Ovary (tissue), 9 donors: ENCODE data around the gene TMEM214. TPM values are rescaled to one million over a fixed set of nuclear protein-coding genes. Genes with fewer than 3 reads are reported as not detected.

Source experiments
- DNase-seq, 5 donors: peaks; one replicate each; pipeline ENCODE4 v3.0.0-alpha.2; 2019 to 2020
- H3K27ac ChIP-seq, 2 donors: fragments of 200-600 bp; one replicate each; pipeline versions ENCODE4 v1.5.1 to v1.8.0; 2019 to 2022
- H3K27me3 ChIP-seq: fragments of 200-600 bp; one replicate; pipeline ENCODE4 v1.8.0; 2022
- H3K36me3 ChIP-seq: fragments of 200-600 bp; sonication (generic); one replicate; pipeline ENCODE4 v1.5.1; 2019
- H3K4me1 ChIP-seq: one replicate; pipeline ENCODE4 v1.8.1; 2013; ENCODE audit warnings: mild to moderate bottlenecking, moderate library complexity; ENCODE audit not compliant: insufficient read depth
- H3K4me3 ChIP-seq: fragments of 200-600 bp; sonication (generic); one replicate; pipeline ENCODE4 v1.5.1; 2017
- H3K9me3 ChIP-seq, 2 donors: fragments of 200-600 bp in 1 of 2; sonication (generic) in 1 of 2; one replicate each; pipeline versions ENCODE4 v1.5.1 to v1.8.1; 2013 to 2019; ENCODE audit warnings: mild to moderate bottlenecking in 1 of 2, moderate library complexity in 1 of 2
- EP300 ChIP-seq: sonication (generic); formaldehyde crosslinking; IDR thresholded peaks from one replicate; pipeline ENCODE4 v1.6.1; 2017; ENCODE audit warnings: antibody characterized with exemption
- POLR2A ChIP-seq: fragments of 450-650 bp; IDR thresholded peaks from one replicate; pipeline ENCODE4 v1.6.1; 2017; ENCODE audit warnings: antibody characterized with exemption, mild to moderate bottlenecking, moderate library complexity
- WGBS, 3 donors: extraction: QIAGEN DNeasy Blood & Tissue Kit in 1 of 3; methylation state at CpG; one replicate each; pipeline versions ENCODE4 v1.1.5 to v1.1.7; 2013 to 2017; 5-methylcytosine and 5-hydroxymethylcytosine counted together
- intact Hi-C, 4 donors: fragments of 100-400 bp; cut with DNase I; formaldehyde crosslinking; loops; one replicate each; pipeline versions ENCODE4 v1.11.0 to v1.15.1; 2022 to 2023
- polyA plus RNA-seq, 2 donors: library from polyadenylated mRNA; stranded (reverse); fragments of 200-250 nt in 1 of 2; fragments of 350-450 nt in 1 of 2; fragmentation: Illumina TruSeq in 1 of 2; extraction: RNeasy Lipid Tissue Mini Kit (QIAGEN cat#74804) in 1 of 2; gene quantifications; one replicate each; pipeline ENCODE4 v1.2.3, GENCODE V29; 2013 to 2014
- total RNA-seq, 7 donors: library from RNA; depleted of rRNA in 2 of 7; stranded (reverse); fragments of >200 nt in 2 of 7; fragmentation: NEBNext Ultra II Directional in 3 of 7; extraction: Animal tissue kit (Norgen Biotek cat#: 25700) in 3 of 7; gene quantifications; one replicate each; pipeline versions ENCODE4 v1.1.0 to v1.2.4, GENCODE V29; 2016 to 2023
- TF ChIP-seq, protein P1 (sequence below), 3 donors: fragments of 450-650 bp in 2 of 3; fragments of 200-600 bp in 1 of 3; IDR thresholded peaks; one replicate each; pipeline versions ENCODE4 v1.5.1 to v1.8.0; 2016 to 2022; ENCODE audit warnings: antibody characterized with exemption in 3 of 3, mild to moderate bottlenecking in 1 of 3
- donor health status: DM: no; HTN: no; CAD: no; lungs with moderate emphysema.
- donor health status: DM: no; HTN: no; CAD: no.
- donor health status: Bipolar disorder and iron deficiency.
- donor health status: DM: yes; HTN: yes; CAD: no.
- donor health status: DM: no; HTN: no; CAD: no.
- donor health status: DM: yes; HTN: yes; CAD: no.

TMEM214 gene
- total and polyA plus RNA-seq, 9 donors, result 26.5 to 101 (median 67.1) TPM

DNA sequence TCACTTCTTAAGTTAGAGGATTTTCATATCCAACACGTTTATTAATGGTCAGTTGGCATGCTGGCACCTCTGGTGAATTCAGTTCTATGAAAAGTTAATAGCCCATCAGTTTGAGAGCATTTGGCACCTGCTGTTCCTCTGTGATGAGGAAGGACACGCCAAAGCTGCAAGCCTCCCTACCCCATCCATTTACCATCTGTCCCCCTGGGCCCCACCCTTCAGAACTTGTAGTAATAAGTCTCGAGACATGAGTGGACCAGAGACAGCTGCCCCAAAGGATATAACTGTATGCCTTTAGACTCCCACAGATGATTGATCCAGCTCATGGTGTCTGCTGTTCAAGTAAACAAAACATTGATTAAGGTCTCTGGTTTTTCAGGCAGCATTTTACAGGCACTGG is 32.4 kb downstream of the TMEM214 start:
- intact Hi-C loops, result no loop called here
- TF ChIP-seq, protein P1, sequence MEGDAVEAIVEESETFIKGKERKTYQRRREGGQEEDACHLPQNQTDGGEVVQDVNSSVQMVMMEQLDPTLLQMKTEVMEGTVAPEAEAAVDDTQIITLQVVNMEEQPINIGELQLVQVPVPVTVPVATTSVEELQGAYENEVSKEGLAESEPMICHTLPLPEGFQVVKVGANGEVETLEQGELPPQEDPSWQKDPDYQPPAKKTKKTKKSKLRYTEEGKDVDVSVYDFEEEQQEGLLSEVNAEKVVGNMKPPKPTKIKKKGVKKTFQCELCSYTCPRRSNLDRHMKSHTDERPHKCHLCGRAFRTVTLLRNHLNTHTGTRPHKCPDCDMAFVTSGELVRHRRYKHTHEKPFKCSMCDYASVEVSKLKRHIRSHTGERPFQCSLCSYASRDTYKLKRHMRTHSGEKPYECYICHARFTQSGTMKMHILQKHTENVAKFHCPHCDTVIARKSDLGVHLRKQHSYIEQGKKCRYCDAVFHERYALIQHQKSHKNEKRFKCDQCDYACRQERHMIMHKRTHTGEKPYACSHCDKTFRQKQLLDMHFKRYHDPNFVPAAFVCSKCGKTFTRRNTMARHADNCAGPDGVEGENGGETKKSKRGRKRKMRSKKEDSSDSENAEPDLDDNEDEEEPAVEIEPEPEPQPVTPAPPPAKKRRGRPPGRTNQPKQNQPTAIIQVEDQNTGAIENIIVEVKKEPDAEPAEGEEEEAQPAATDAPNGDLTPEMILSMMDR (IDR thresholded peaks at IDR 0.05), result no peak
- TF ChIP-seq POLR2A, result no peak
- no peak for TF ChIP-seq EP300
- H3K4me3 ChIP-seq, result no peak overlapping the region
- H3K27me3 ChIP-seq, result no peaks in the 10 kb centered on the region
- no peak for DNase-seq
- H3K36me3 ChIP-seq, result no peaks in the 10 kb centered on the region
- H3K27ac ChIP-seq, result no peak overlapping the region
- no peaks in the 10 kb centered on the region for H3K9me3 ChIP-seq
- WGBS, 3 donors, result 74 to 78% (median 77%) methylated on average over 3 of the region's 3 CpGs
- peaks cover 2% of the 10 kb centered on the region for H3K4me1 ChIP-seq

DNA sequence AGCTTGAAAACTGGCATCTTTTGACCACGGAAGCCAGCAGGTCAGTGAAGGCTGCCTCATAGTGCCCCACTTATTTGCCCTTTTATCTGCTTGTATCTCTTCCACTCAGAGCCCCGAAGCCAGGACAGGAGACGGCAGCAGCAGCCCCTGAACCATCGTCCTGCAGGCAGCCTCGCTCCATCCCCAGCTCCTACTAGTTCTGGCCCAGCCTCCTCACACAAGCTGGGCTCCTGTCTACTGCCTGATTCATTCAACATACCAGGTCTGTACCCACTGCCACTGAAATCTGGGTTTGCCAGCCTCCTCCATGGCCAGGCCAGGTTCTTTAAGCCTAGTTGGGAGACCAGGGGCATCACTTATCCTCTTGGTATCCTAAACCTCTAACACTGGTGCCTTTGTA is 34.6 kb downstream of the TMEM214 start:
- H3K27ac ChIP-seq, result no peak overlapping the region
- 84 to 88% (median 86%) methylated on average over 5 of the region's 5 CpGs for WGBS, 3 donors
- no peaks in the 10 kb centered on the region for H3K9me3 ChIP-seq
- H3K4me1 ChIP-seq, result peaks cover 4% of the 10 kb centered on the region
- H3K4me3 ChIP-seq, result no peak overlapping the region
- TF ChIP-seq, protein P1 (IDR thresholded peaks at IDR 0.05), result no peak
- TF ChIP-seq EP300 (no peak), POLR2A (no peak)
- intact Hi-C loops, result no loop called here
- no peaks in the 10 kb centered on the region for H3K27me3 ChIP-seq
- DNase-seq, result peak in 2 of 5 donors; percentile 8 to 25
- H3K36me3 ChIP-seq, result no peaks in the 10 kb centered on the region

DNA sequence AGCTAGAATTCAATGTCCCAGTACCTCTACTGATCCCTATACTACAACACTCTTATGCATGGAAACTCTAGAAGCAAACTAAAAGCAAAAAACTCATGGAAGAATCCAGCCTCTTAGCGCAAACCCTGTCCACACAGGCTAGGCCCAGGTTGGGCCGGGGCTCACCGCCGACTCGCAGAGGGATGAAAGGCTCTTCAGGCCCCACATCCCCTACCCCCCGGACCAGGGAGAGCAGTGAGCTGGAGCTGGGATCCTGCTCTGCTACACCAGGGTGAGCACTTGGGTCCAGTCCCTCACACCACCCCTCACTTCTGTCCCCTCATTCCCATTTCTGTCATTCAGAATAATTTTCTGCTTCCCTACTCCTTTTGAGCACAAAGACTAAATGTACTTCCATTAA is 36.7 kb downstream of the TMEM214 start:
- WGBS, 3 donors, result 86 to 92% (median 88%) methylated on average over 6 of the region's 6 CpGs
- intact Hi-C loops, result no loop called here
- H3K4me1 ChIP-seq, result peaks cover 7% of the 10 kb centered on the region
- H3K36me3 ChIP-seq, result no peaks in the 10 kb centered on the region
- H3K9me3 ChIP-seq, result no peaks in the 10 kb centered on the region
- no peaks in the 10 kb centered on the region for H3K27me3 ChIP-seq
- no peak overlapping the region for H3K4me3 ChIP-seq
- no peak overlapping the region for H3K27ac ChIP-seq
- DNase-seq, result peak in 2 of 5 donors; percentile 21 to 35
- no peak for TF ChIP-seq EP300
- no peak for TF ChIP-seq POLR2A
- TF ChIP-seq, protein P1 (IDR thresholded peaks at IDR 0.05), result no peak

DNA sequence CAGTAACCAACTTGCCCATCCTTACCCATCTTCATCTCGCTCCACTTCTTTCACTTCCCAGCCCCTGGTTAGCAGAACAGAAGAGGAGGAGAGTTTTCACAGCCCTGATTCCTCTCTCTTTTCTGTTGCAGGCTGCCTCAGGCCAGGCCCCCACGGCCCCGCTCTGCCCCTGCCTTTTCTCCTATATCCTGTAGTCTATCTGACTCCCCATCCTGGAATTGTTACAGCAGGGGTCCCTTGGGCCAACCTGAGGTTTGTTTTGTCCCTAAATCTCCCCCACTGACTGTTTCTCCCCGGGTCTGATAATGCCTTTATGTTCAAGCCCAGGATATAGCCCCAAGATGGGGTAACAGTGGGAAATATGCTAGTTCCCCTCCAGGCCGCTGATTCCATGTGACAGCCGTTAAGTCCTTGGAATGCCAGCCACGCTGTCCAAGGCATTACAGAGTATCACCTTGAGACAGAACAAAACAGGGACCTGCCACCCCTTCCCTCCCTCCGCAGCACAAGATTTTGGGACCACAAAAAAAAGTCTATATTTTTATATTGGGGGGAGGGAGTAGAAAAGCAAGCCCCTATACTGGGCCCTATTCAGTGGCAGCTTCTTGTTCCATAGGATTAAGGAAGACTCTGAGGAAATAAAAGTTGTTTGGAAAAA is 37.3 kb downstream of the TMEM214 start:
- intact Hi-C loops, result no loop called here
- H3K27me3 ChIP-seq, result no peaks in the 10 kb centered on the region
- H3K36me3 ChIP-seq, result no peaks in the 10 kb centered on the region
- H3K27ac ChIP-seq, result no peak overlapping the region
- DNase-seq, result peak in 2 of 5 donors; percentile 17 to 28
- H3K4me3 ChIP-seq, result no peak overlapping the region
- 63 to 76% (median 68%) methylated on average over 8 of the region's 8 CpGs for WGBS, 3 donors
- no peaks in the 10 kb centered on the region for H3K9me3 ChIP-seq
- peaks cover 12% of the 10 kb centered on the region for H3K4me1 ChIP-seq
- TF ChIP-seq, protein P1 (IDR thresholded peaks at IDR 0.05), result no peak
- no peak for TF ChIP-seq EP300
- no peak for TF ChIP-seq POLR2A
